Coronary artery (tissue), 2 donors: ENCODE results near the gene AP2A2.

Experiments used
- DNase-seq: peaks from one replicate; pipeline ENCODE4 v3.0.0-alpha.2; 2017; ENCODE audit warnings: low spot score
- H3K27ac ChIP-seq, 2 donors: fragments of 200-600 bp; sonication (generic); one replicate each; pipeline ENCODE4 v1.5.1; 2016 to 2019
- H3K4me3 ChIP-seq: fragments of 200-600 bp; sonication (generic); 2 replicates; pipeline ENCODE4 v1.5.1; 2016; ENCODE audit warnings: mild to moderate bottlenecking, moderate library complexity
- CTCF ChIP-seq: fragments of 200-600 bp; sonication (generic); IDR thresholded peaks from one replicate; pipeline ENCODE4 v1.5.1; 2019; ENCODE audit warnings: antibody characterized with exemption

AP2A2 gene

GRCh38 chr11:924406-925157 is 1.1 kb upstream of the AP2A2 start:
- no peak for TF ChIP-seq CTCF
- peak overlapping the region in 1 of 2 donors; percentile 97 for H3K27ac ChIP-seq
- DNase-seq: no peak
- H3K4me3 ChIP-seq: peak overlapping the region; percentile 99

- Histone ChIP-seq H3K27ac (peak overlapping the region; percentile 58 to 97), H3K4me3 (peak overlapping the region; percentile 99)
- TF ChIP-seq CTCF: no peak
- DNase-seq: no peak
Observed at GRCh38 chr11:925158-925495, 543 bp upstream of the AP2A2 start.

GRCh38 chr11:926341-926916 is 759 bp downstream of the AP2A2 start:
- peak overlapping the region; percentile 99 for H3K4me3 ChIP-seq
- TF ChIP-seq CTCF: no peak
- H3K27ac ChIP-seq: peak overlapping the region; percentile 87 to 97
- DNase-seq: no peak

GRCh38 chr11:927871-928270 is 2.2 kb downstream of the AP2A2 start:
- H3K27ac ChIP-seq: no peak overlapping the region
- TF ChIP-seq CTCF: no peak
- DNase-seq: no peak
- no peak overlapping the region for H3K4me3 ChIP-seq

- TF ChIP-seq CTCF: no peak
- Histone ChIP-seq H3K4me3 (peak overlapping the region; percentile 20), H3K27ac (peak overlapping the region in 1 of 2 donors; percentile 39)
- no peak for DNase-seq
Observed at GRCh38 chr11:928786-929185, 3.1 kb downstream of the AP2A2 start.

- DNase-seq: no peak
- no peak overlapping the region for H3K4me3 ChIP-seq
- H3K27ac ChIP-seq: peak overlapping the region in 1 of 2 donors; percentile 39
- TF ChIP-seq CTCF: no peak
Observed at GRCh38 chr11:929405-929804, 3.7 kb downstream of the AP2A2 start.

GRCh38 chr11:931385-931784 is 5.7 kb downstream of the AP2A2 start:
- DNase-seq: no peak
- Histone ChIP-seq H3K27ac (peak overlapping the region in 1 of 2 donors; percentile 66), H3K4me3 (no peak overlapping the region)
- no peak for TF ChIP-seq CTCF
